Endothelial cell (in vitro differentiated cells): Measurements from ENCODE around the gene CAAP1. TPM values are rescaled to one million over a fixed set of nuclear protein-coding genes. Genes with fewer than 3 reads are reported as not detected.

Experiments
- DNase-seq: peaks from one replicate; pipeline ENCODE4 v3.0.0; 2021; ENCODE audit warnings: low spot score
- H3K27ac Mint-ChIP-seq: one replicate; pipeline ENCODE4 v1.8.0; 2021; ENCODE audit warnings: mixed read lengths, inconsistent platforms; ENCODE audit not compliant: unreplicated experiment
- H3K27me3 Mint-ChIP-seq: one replicate; pipeline ENCODE4 v1.8.0; 2021; ENCODE audit warnings: mild to moderate bottlenecking, moderate library complexity, mixed read lengths, inconsistent platforms; ENCODE audit not compliant: unreplicated experiment
- H3K36me3 Mint-ChIP-seq: one replicate; pipeline ENCODE4 v1.8.0; 2021; ENCODE audit warnings: mild to moderate bottlenecking, low read depth, mixed read lengths, inconsistent platforms; ENCODE audit not compliant: unreplicated experiment
- H3K4me1 Mint-ChIP-seq: one replicate; pipeline ENCODE4 v1.8.0; 2021; ENCODE audit warnings: mild to moderate bottlenecking, mixed read lengths, inconsistent platforms; ENCODE audit not compliant: unreplicated experiment
- H3K4me3 Mint-ChIP-seq: one replicate; pipeline ENCODE4 v1.8.0; 2021; ENCODE audit warnings: mild to moderate bottlenecking, mixed read lengths, inconsistent platforms; ENCODE audit not compliant: unreplicated experiment
- H3K9me3 Mint-ChIP-seq: one replicate; pipeline ENCODE4 v1.8.0; 2021; ENCODE audit warnings: mixed read lengths, inconsistent platforms; ENCODE audit not compliant: unreplicated experiment
- total RNA-seq: library from RNA; stranded (reverse); fragmentation: NEBNext Ultra II Directional; extraction: Animal tissue kit (Norgen Biotek cat#: 25700); gene quantifications from one replicate; pipeline ENCODE4 v1.2.1, GENCODE V29; 2021; ENCODE audit not compliant: unreplicated experiment
- TF ChIP-seq, protein P1 (sequence below): fragments of 200-600 bp; sonication (generic); IDR thresholded peaks from one replicate; pipeline ENCODE4 v1.5.0; 2021; ENCODE audit warnings: antibody characterized with exemption; ENCODE audit not compliant: unreplicated experiment

The CAAP1 gene
- total RNA-seq, 1 donor from 2014 or later, result 10.1 TPM

DNA sequence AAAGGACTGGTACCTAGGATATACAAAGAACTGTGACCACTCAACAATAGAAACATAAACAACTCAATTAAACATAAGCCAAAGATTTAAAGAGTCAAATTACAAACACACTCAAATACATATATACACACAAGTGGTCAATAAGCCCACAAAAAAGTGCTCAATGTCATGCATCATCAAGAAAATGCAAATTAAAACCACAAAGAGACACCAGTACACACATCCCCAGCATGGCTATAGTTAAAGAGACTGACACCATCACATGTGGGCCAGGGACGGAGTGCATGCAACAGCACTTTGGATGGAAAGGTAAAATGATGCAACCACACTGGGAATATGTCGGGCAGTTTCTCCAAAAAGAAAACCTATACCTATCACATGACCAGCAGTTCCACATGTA lies 89.7 kb downstream of the CAAP1 start:
- H3K4me3 Mint-ChIP-seq, result no peak overlapping the region
- no peaks in the 10 kb centered on the region for H3K4me1 Mint-ChIP-seq
- H3K27me3 Mint-ChIP-seq, result no peaks in the 10 kb centered on the region
- DNase-seq, result no peak
- no peaks in the 10 kb centered on the region for H3K36me3 Mint-ChIP-seq
- H3K9me3 Mint-ChIP-seq, result no peaks in the 10 kb centered on the region
- TF ChIP-seq, protein P1, sequence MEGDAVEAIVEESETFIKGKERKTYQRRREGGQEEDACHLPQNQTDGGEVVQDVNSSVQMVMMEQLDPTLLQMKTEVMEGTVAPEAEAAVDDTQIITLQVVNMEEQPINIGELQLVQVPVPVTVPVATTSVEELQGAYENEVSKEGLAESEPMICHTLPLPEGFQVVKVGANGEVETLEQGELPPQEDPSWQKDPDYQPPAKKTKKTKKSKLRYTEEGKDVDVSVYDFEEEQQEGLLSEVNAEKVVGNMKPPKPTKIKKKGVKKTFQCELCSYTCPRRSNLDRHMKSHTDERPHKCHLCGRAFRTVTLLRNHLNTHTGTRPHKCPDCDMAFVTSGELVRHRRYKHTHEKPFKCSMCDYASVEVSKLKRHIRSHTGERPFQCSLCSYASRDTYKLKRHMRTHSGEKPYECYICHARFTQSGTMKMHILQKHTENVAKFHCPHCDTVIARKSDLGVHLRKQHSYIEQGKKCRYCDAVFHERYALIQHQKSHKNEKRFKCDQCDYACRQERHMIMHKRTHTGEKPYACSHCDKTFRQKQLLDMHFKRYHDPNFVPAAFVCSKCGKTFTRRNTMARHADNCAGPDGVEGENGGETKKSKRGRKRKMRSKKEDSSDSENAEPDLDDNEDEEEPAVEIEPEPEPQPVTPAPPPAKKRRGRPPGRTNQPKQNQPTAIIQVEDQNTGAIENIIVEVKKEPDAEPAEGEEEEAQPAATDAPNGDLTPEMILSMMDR, result no peak
- no peak overlapping the region for H3K27ac Mint-ChIP-seq

DNA sequence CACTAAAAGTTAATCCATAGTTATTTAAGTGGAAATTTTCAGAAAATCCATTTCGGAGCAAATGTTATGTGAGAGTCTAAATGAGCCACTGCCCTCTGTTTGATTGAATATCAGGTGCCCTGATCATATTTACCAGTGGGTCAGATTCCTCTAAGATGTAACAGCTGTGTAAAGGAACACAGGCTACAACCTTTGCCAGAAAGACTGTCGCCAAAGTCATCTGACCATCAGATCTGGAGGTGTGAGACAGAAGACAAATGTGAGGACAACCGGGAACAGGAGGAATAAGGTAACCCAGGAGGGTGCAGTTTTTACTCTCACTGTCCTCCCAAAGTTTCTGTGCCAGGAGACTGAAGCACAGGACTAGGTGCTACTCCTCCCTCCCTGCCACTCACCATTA lies 90.8 kb downstream of the CAAP1 start:
- no peaks in the 10 kb centered on the region for H3K27me3 Mint-ChIP-seq
- no peak overlapping the region for H3K4me3 Mint-ChIP-seq
- H3K9me3 Mint-ChIP-seq, result no peaks in the 10 kb centered on the region
- no peaks in the 10 kb centered on the region for H3K36me3 Mint-ChIP-seq
- TF ChIP-seq, protein P1, result no peak
- DNase-seq, result no peak
- H3K4me1 Mint-ChIP-seq, result no peaks in the 10 kb centered on the region
- H3K27ac Mint-ChIP-seq, result no peak overlapping the region

DNA sequence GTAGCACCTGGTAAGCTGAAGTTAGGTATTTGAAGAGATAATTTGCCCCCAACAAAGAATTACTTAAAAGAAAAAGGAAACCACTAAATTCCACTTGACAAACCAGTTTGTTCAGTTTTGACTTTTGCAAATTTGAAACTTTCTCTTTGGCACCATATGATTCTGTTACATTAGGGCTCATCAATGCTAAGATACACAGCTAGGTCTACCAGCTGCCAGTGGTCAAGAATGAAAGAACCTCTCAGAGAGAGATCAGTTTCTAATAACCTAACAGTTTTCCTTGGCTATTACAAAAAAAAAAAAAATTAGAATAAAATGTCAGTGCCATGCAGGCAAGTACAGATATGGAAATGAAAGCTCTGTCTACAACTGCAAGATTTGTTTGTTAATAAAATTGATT lies 92.3 kb downstream of the CAAP1 start:
- Mint-ChIP-seq H3K27me3 (no peaks in the 10 kb centered on the region), H3K4me3 (no peak overlapping the region), H3K4me1 (no peaks in the 10 kb centered on the region), H3K27ac (no peak overlapping the region), H3K9me3 (no peaks in the 10 kb centered on the region), H3K36me3 (no peaks in the 10 kb centered on the region)
- DNase-seq, result no peak
- TF ChIP-seq, protein P1, result no peak

DNA sequence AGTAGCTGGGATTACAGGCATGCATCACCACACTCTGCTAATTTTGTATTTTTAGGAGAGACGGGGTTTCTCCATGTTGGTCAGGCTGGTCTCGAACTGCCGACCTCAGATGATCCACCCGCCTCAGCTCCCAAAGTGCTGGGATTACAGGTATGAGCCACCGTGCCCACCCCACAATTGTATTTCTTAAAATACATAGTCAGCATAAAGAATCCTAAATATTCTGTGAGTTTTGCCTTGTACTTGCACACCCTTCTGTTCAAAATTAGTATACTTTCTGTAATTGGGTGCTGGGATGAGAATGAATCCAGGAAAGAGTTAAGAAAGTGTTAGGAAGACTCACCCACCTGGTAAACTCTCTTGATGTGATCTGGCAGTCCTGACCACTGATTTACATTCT lies 101.3 kb downstream of the CAAP1 start:
- TF ChIP-seq, protein P1, result no peak
- H3K4me1 Mint-ChIP-seq, result no peaks in the 10 kb centered on the region
- no peaks in the 10 kb centered on the region for H3K9me3 Mint-ChIP-seq

More for the DNA sequence above, 101.3 kb downstream of the CAAP1 start:
- Mint-ChIP-seq H3K4me3 (no peak overlapping the region), H3K27ac (no peak overlapping the region), H3K27me3 (peaks cover 1% of the 10 kb centered on the region), H3K36me3 (no peaks in the 10 kb centered on the region)
- no peak for DNase-seq

Other genes with a start within 250 kb of the CAAP1 start
- gene PLAA, start 54.4 kb upstream of the CAAP1 start, total RNA-seq, result 46.2 TPM
- 6.5 TPM for gene IFT74, start 63.6 kb upstream of the CAAP1 start, total RNA-seq
- gene LRRC19, start 112.9 kb upstream of the CAAP1 start, total RNA-seq, result not detected
- 448 TPM for gene TEK, start 216.4 kb upstream of the CAAP1 start, total RNA-seq